IMR-90 (cell line): ENCODE results near the gene VEPH1. TPM values are rescaled to one million over a fixed set of nuclear protein-coding genes. Genes with fewer than 3 reads are reported as not detected.

Source experiments
- ATAC-seq: fragments of 200-7000 bp; cut with Tn5 transposase; 2 replicates; pipeline ENCODE4 v1.9.1; 2020; ENCODE audit warnings: low read depth, mild to moderate bottlenecking, moderate library complexity
- BruUV-seq: library from RNA; stranded (reverse); fragments of 400-500 nt; replicated peaks from 2 replicates; lab custom pipeline; 2021; lab: Mats Ljungman, UMichigan
- CTCF ChIA-PET: fragments of 300-600 bp; formaldehyde crosslinking; extraction: SDS; loops from one replicate; lab custom pipeline; 2021; ENCODE audit warnings: antibody characterized with exemption; lab: Yijun Ruan, JAX
- POLR2A ChIA-PET: fragments of 300-600 bp; sonication (Branson Sonifier 250); formaldehyde crosslinking; loops from one replicate; lab custom pipeline; 2022; ENCODE audit warnings: antibody characterized with exemption; ENCODE audit not compliant: unreplicated experiment; lab: Charles Lee
- DNase-seq: peaks from one replicate; pipeline ENCODE4 v3.0.0; 2013
- H2AFZ ChIP-seq: replicated peaks from 2 replicates; pipeline ENCODE3; 2013; ENCODE audit warnings: low read length, mild to moderate bottlenecking; ENCODE audit not compliant: poor library complexity
- H2AK5ac ChIP-seq: 2 replicates; pipeline ENCODE4 v1.6.1; 2013; ENCODE audit warnings: low read depth, low read length, inconsistent platforms
- H2AK9ac ChIP-seq: replicated peaks from 2 replicates; pipeline ENCODE3; 2013; ENCODE audit warnings: mild to moderate bottlenecking, low read depth, low read length, moderate library complexity; ENCODE audit not compliant: poor library complexity
- H2BK120ac ChIP-seq: 2 replicates; pipeline ENCODE4 v1.6.1; 2013; ENCODE audit warnings: low read depth, low read length, inconsistent platforms
- H2BK15ac ChIP-seq: 3 replicates; pipeline ENCODE4 v1.6.1; 2013; ENCODE audit warnings: low read depth, low read length, inconsistent platforms
- H2BK20ac ChIP-seq: 2 replicates; pipeline ENCODE4 v1.6.1; 2013; ENCODE audit warnings: low read depth, mild to moderate bottlenecking, inconsistent platforms, low read length, moderate library complexity
- H2BK5ac ChIP-seq: 2 replicates; pipeline ENCODE4 v1.6.1; 2013; ENCODE audit warnings: mild to moderate bottlenecking, low read depth, low read length, inconsistent platforms; ENCODE audit not compliant: poor library complexity, severe bottlenecking
- H3K14ac ChIP-seq: replicated peaks from 2 replicates; pipeline ENCODE4 v1.6.1; 2013; ENCODE audit warnings: low read depth, low read length, inconsistent platforms
- H3K18ac ChIP-seq: 2 replicates; pipeline ENCODE4 v1.6.1; 2013; ENCODE audit warnings: low read depth, low read length, control low read depth
- H3K23ac ChIP-seq: 2 replicates; pipeline ENCODE4 v1.6.1; 2013; ENCODE audit warnings: low read depth, low read length, inconsistent platforms
- H3K27ac ChIP-seq: 2 replicates; pipeline ENCODE4 v1.5.1; 2013; ENCODE audit warnings: mild to moderate bottlenecking, control low read depth, low read length; ENCODE audit not compliant: insufficient read depth
- H3K27me3 ChIP-seq: 2 replicates; pipeline ENCODE4 v1.6.1; 2013; ENCODE audit warnings: low read length; ENCODE audit not compliant: control insufficient read depth, insufficient read depth
- H3K36me3 ChIP-seq: 2 replicates; pipeline ENCODE4 v1.6.1; 2013; ENCODE audit warnings: low read length, mixed read lengths; ENCODE audit not compliant: control insufficient read depth, insufficient read depth
- H3K4ac ChIP-seq: 2 replicates; pipeline ENCODE4 v1.6.1; 2013; ENCODE audit warnings: low read depth, low read length, inconsistent platforms
- H3K4me1 ChIP-seq: 2 replicates; pipeline ENCODE4 v1.6.1; 2013; ENCODE audit warnings: low read length, mixed read lengths; ENCODE audit not compliant: control insufficient read depth, insufficient read depth
- H3K4me2 ChIP-seq: 2 replicates; pipeline ENCODE4 v1.6.1; 2013; ENCODE audit warnings: low read depth, mild to moderate bottlenecking, control low read depth, low read length, moderate library complexity
- H3K4me3 ChIP-seq: 2 replicates; pipeline ENCODE4 v1.5.1; 2013; ENCODE audit warnings: low read depth, mild to moderate bottlenecking, control low read depth, low read length, moderate library complexity; ENCODE audit not compliant: insufficient read depth
- H3K56ac ChIP-seq: 2 replicates; pipeline ENCODE4 v1.6.1; 2013; ENCODE audit warnings: low read length, inconsistent platforms; ENCODE audit not compliant: insufficient read depth; ENCODE audit errors: extremely low read depth
- H3K79me1 ChIP-seq, 2 experiments: 2 replicates each; pipeline ENCODE4 v1.6.1; 2013; ENCODE audit warnings: low read length in 2 of 2, inconsistent platforms in 1 of 2, low read depth in 1 of 2
- H3K9ac ChIP-seq: 2 replicates; pipeline ENCODE4 v1.6.1; 2013; ENCODE audit warnings: low read depth, low read length, control low read depth
- H3K9me1 ChIP-seq: 2 replicates; pipeline ENCODE4 v1.6.1; 2013; ENCODE audit warnings: low read length, inconsistent platforms; ENCODE audit not compliant: insufficient read depth
- H3K9me3 ChIP-seq: 2 replicates; pipeline ENCODE4 v1.6.1; 2013; ENCODE audit warnings: low read length; ENCODE audit not compliant: control insufficient read depth, insufficient read depth
- H4K20me1 ChIP-seq: 2 replicates; pipeline ENCODE4 v1.6.1; 2013; ENCODE audit warnings: low read length, inconsistent platforms; ENCODE audit not compliant: insufficient read depth
- H4K5ac ChIP-seq: 2 replicates; pipeline ENCODE4 v1.6.1; 2013; ENCODE audit warnings: mild to moderate bottlenecking, low read depth, low read length, control low read depth
- H4K8ac ChIP-seq, 2 experiments: 2 replicates each; pipeline ENCODE4 v1.6.1; 2013; ENCODE audit warnings: low read depth in 2 of 2, low read length in 2 of 2, control low read depth in 1 of 2, inconsistent platforms in 1 of 2
- H4K91ac ChIP-seq: 2 replicates; pipeline ENCODE4 v1.6.1; 2013; ENCODE audit warnings: low read depth, low read length, inconsistent platforms; ENCODE audit not compliant: insufficient read depth
- CEBPB ChIP-seq: IDR thresholded peaks from 2 replicates; pipeline ENCODE4 v1.6.1; 2012; ENCODE audit warnings: low read depth, low read length, improper control_type of control experiment
- MAFK ChIP-seq: IDR thresholded peaks from 2 replicates; pipeline ENCODE4 v1.6.1; 2012; ENCODE audit warnings: low read depth, low read length, improper control_type of control experiment
- WGBS, 2 experiments: methylation state at CpG; one replicate each; pipeline versions ENCODE4 v1.1.5 to v1.1.7; 2013; ENCODE audit warnings: missing lambda C conversion rate in 2 of 2; ENCODE audit not compliant: insufficient read length in 1 of 2; ENCODE audit errors: extremely low coverage in 2 of 2; 5-methylcytosine and 5-hydroxymethylcytosine counted together
- dilution Hi-C: fragments of 300-500 bp; cut with HindIII; formaldehyde crosslinking; loops from one replicate; pipeline ENCODE4 v1.14.3; 2018; ENCODE audit warnings: low sequenced_read_pairs; ENCODE audit not compliant: unreplicated experiment
- in situ Hi-C: fragments of 300-500 bp; cut with MboI; formaldehyde crosslinking; loops from 3 replicates; pipeline ENCODE4 v1.14.3; 2019; ENCODE audit warnings: low sequenced_read_pairs, inconsistent platforms, mixed read lengths
- intact Hi-C: fragments of 100-400 bp; cut with micrococcal nuclease; formaldehyde crosslinking; loops from 2 replicates; pipeline ENCODE4 v1.10.0; 2022
- polyA plus RNA-seq, 3 experiments: library from polyadenylated mRNA; depleted of rRNA; stranded (reverse); fragments of >200 nt; gene quantifications; 2 replicates each; pipeline ENCODE4 v1.2.3, GENCODE V29; 2012; ENCODE audit warnings: low replicate concordance in 1 of 3
- total RNA-seq: library from RNA; depleted of rRNA; stranded (reverse); fragments of >200 nt; gene quantifications from 2 replicates; pipeline ENCODE4 v1.2.3, GENCODE V29; 2012; rRNA removed

The VEPH1 gene
- total and polyA plus RNA-seq, 2 of the 4 experiments (the other 2 are of a cell fraction) = 30.5 to 130 TPM

DNA sequence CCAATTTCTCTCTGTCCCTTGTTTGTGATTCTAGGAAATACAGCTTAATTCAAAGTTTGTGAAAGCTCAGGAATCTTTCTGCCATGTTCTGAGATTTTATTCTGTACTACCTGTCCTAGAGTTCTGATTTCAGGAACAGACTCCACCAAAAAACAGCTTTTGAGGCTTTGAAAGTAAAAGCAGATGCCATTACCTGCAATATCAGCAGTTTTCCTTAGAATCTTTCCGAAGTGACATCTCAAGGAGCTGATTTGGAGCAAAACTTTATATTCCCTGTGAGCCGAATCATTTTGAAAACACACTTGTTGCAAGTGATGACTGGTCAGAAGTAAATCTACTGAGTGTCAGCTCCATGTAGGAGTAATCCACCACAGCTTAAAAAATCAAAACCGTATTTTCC is 284.0 kb downstream of the VEPH1 start:
- CTCF ChIA-PET = interaction anchor here (1.0 kb wide), 1 partner anchor 19 kb away, joined by 3 read pairs; no protein-coding TSS in a partner anchor
- H2BK20ac ChIP-seq = no peak overlapping the region
- in situ Hi-C loops = no loop called here

More for the DNA sequence above, 284.0 kb downstream of the VEPH1 start:
- H4K20me1 ChIP-seq = no peaks in the 10 kb centered on the region
- no peak overlapping the region for H3K4me3 ChIP-seq
- no peaks in the 10 kb centered on the region for H3K9me1 ChIP-seq
- H3K4me2 ChIP-seq = no peak overlapping the region
- H2AK5ac ChIP-seq = no peak overlapping the region
- H2BK120ac ChIP-seq = no peak overlapping the region
- H2AFZ ChIP-seq = no peak overlapping the region
- no CpG with 5 or more reads among the region's 3 CpGs for WGBS, 2 experiments
- dilution Hi-C loops = no loop called here
- H3K4me1 ChIP-seq = no peaks in the 10 kb centered on the region
- H3K36me3 ChIP-seq = no peaks in the 10 kb centered on the region
- no peak overlapping the region for H4K91ac ChIP-seq
- no peaks in the 10 kb centered on the region for H3K9me3 ChIP-seq
- no peak for ATAC-seq
- H3K27me3 ChIP-seq = no peaks in the 10 kb centered on the region
- no peak overlapping the region for H2AK9ac ChIP-seq
- no peak overlapping the region for H3K4ac ChIP-seq
- POLR2A ChIA-PET = no interaction called here
- no peaks in the 10 kb centered on the region for H3K79me1 ChIP-seq
- H3K56ac ChIP-seq = no peak overlapping the region
- H4K5ac ChIP-seq = no peak overlapping the region
- no peak overlapping the region for H2BK5ac ChIP-seq
- no TSS peak for BruUV-seq
- H3K27ac ChIP-seq = no peak overlapping the region
- no peak overlapping the region for H3K14ac ChIP-seq
- intact Hi-C loops = no loop called here
- no peak overlapping the region for H3K23ac ChIP-seq
- H3K9ac ChIP-seq = no peak overlapping the region
- no peak for DNase-seq
- H4K8ac ChIP-seq = no peak overlapping the region
- TF ChIP-seq MAFK (peak; percentile 50; the same call in 1 of the 2 replicates), CEBPB (no peak)
- no peak overlapping the region for H2BK15ac ChIP-seq
- H3K18ac ChIP-seq = no peak overlapping the region

Other genes starting within 250 kb of the VEPH1 start
- 96.7 and 97.9 TPM in 2 replicates for gene PTX3, start 66.6 kb downstream of the VEPH1 start, total RNA-seq
- 117 and 135 TPM in 2 replicates for gene PTX3, start 66.6 kb downstream of the VEPH1 start, polyA plus RNA-seq (2012; rRNA removed)